ENCODE results near the gene REEP3.

The REEP3 gene

GRCh38 chr10:63506554-63506953, 14.6 kb upstream of the REEP3 start:
- DNase-seq (ENCODE audit: low spot score) = no peak

- peak; percentile 45 for DNase-seq (ENCODE audit: low spot score)
Observed at GRCh38 chr10:63515002-63515763, 6.0 kb upstream of the REEP3 start.

DNA sequence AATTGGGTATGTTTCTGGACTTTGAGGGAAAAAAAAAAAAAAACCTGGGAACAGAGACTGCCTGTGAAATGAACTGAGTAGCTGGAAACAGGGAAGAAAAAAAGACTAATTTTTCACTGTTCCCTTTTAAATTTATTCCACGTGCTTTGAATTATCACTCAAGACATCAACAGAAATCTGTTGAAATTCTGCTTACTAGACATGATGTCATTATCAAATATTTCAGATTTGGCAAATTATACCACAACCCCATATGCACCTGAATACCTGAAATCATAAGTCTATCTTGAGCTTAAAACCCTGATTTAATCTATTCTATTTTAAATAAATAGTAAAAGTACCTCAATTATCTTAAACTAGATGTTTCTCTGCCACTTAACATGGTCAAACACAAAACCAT, 5.0 kb upstream of the REEP3 start:
- DNase-seq (ENCODE audit: low spot score) = no peak

DNA sequence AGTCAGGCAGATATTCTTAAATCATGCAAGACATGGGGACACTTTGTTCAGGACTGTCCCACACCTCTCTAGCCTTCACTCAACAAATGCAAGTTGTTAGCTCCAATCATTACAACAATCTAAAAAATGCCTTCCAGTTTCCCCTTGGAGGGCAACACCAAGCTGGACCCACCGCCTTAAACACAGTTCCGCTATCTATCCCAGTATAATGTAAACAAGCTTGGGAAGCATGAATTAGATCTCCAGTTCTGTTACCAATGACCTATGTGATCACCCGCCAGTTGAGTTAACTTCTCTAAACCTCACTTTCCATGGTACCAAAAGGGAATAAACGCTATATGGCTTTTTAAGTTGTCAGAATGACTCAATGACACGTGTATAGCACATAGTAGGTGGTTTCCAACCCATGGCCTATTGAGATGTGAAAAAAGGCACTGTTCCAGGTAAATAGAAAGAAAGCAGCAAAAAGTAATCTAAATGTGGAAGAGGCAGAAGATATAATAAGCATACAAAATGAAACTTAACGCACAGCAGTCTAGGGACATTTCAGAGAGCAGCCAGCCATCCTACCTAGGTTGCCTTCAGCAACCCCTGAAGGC, 2.4 kb upstream of the REEP3 start:
- no peak for DNase-seq (ENCODE audit: low spot score)

GRCh38 chr10:63521416-63522276, 445 bp downstream of the REEP3 start:
- DNase-seq (ENCODE audit: low spot score) = peak; percentile 84

DNA sequence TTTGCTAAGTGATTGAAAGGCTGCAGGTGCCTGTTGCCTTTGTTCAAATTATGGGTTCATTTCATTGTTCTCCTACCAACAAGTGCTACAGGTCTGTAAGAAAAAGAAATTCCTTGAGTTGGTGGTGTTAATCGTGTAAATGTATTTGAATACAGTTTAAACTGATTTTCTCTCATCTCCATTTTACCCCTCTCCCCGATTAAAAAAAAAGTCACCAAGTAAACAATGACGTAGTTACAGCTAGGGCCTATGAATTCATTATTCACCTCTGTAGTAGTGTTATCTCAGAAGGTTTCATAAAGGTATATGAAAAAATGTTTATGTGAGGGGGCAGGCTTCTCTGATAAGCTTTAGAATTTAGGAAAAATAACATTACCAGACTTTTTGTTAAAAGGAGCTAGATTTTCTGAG, 1.1 kb downstream of the REEP3 start:
- DNase-seq (ENCODE audit: low spot score) = no peak

DNA sequence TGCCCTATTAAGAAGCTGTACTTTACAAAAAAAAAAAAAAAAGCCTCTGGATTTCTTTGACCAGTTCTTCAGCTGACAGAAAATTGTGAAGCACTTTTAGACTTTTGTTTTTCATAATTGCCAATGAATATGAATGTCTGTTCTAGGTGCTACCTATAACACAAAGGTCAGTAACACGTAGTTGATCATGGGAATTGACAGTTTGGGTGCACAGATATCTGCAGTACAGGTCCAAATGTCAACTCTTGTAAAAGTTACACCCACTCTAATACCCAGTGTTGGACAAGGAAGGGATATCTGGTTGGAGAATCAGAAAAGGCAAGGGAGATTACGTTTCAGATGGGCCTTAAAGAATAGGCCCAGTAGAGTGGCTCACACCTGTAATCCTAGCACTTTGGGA, 1.8 kb downstream of the REEP3 start:
- no peak for DNase-seq (ENCODE audit: low spot score)

- no peak for DNase-seq (ENCODE audit: low spot score)
Observed at GRCh38 chr10:63525021-63525420, 3.8 kb downstream of the REEP3 start.

- no peak for DNase-seq (ENCODE audit: low spot score)
Observed at GRCh38 chr10:63527401-63527800, 6.2 kb downstream of the REEP3 start.

GRCh38 chr10:63528084-63528744, 7.0 kb downstream of the REEP3 start:
- DNase-seq (ENCODE audit: low spot score) = no peak

GRCh38 chr10:63530409-63530808, 9.2 kb downstream of the REEP3 start:
- DNase-seq (ENCODE audit: low spot score) = no peak

DNA sequence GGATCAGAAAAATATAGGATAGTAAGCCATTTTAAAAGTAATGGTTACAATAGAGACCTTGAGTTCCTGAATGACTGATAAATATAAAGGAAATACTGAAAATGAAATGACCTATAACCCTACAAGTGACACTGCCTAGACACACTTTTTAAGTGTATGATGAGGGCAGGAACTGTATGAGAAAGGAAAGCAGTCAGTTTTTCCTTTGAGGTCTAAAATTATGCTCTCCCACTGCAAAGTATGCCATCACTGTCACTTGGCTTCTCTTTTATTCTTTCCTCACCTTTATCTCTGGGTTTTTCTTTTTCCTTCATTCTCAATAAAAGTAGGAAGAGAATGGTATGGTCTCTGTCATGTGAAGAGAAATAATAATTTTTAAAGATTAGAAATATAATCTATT, 13.5 kb downstream of the REEP3 start:
- no peak for DNase-seq (ENCODE audit: low spot score)

DNA sequence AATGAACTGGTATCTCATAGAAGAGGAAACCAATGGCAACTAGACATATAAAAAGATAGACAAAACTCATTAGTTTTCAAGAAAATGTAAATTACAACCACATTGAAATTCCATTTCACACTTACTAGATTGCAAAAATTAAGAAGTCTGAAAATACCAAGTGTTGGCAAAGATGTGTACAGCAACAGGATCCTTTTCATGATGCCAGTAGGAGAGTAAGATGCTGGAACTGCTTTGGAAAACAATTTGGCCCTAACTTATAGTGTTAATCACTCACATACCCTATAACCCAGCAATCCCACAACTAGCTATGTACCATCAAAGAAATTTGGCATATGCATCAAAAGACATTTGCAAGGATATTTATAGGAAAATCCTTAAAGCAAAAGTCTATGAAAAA, 15.5 kb downstream of the REEP3 start:
- DNase-seq (ENCODE audit: low spot score) = no peak

- DNase-seq (ENCODE audit: low spot score) = no peak
Observed at GRCh38 chr10:63537536-63537935, 16.3 kb downstream of the REEP3 start.

- DNase-seq (ENCODE audit: low spot score) = no peak
Observed at GRCh38 chr10:63539377-63539776, 18.2 kb downstream of the REEP3 start.

GRCh38 chr10:63539994-63540393, 18.8 kb downstream of the REEP3 start:
- no peak for DNase-seq (ENCODE audit: low spot score)

- DNase-seq (ENCODE audit: low spot score) = no peak
Observed at GRCh38 chr10:63542835-63543575, 21.8 kb downstream of the REEP3 start.

- no peak for DNase-seq (ENCODE audit: low spot score)
Observed at GRCh38 chr10:63543576-63543962, 22.4 kb downstream of the REEP3 start.

GRCh38 chr10:63544418-63544817, 23.2 kb downstream of the REEP3 start:
- DNase-seq (ENCODE audit: low spot score) = no peak

DNA sequence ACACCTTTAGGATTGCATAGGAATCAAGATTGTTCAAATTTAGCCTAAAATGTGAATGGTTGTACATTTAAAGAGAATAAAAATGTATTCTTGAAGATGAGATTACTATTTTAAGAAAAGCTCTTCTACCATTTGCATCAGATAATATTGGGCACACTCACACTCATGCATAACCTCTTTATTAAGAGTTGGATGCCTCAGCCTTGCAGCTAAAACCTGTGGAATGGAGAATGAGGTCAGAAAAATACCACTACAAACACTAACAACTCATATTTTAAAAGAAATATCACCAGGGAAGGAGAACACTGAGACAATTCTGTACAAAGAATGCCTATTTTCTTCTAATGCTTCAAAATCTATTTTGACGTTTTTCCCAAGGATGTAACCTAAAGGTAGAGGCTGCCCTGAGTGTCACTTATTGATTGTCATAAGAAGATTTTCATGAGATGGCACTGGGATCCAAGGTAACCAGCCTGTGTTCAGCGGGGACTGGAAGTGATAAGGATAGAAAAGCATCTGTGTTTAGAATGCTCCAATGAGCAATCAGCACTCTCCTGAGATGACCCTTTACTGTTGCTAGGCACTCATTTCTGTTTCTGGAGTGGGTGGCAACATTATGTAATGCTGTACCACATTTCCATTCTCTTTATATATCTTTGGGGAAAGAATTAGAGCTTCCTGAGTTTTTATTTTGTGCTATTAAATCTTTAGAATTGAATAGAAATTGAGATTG, 26.6 kb downstream of the REEP3 start:
- peak; percentile 50 for DNase-seq (ENCODE audit: low spot score)

DNA sequence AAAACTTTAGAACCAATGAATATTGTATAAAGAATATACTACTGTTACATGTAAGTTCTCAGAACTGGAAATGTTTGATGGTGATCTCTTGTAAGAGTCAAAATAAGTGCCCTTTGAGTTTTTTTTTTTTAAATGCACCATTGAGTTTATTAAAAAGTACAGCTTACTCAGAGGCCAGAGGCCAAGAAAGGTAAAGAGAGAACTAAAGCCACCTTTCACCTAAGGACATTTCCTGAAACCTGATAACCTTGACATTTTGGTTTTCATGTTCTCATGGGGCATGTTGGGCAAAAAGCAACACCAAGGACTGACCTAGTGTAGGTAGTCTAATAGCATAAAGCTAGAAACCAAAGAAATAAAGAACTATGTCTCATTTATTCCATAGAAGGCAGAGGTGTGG, 27.7 kb downstream of the REEP3 start:
- DNase-seq (ENCODE audit: low spot score) = no peak

Data from AG08395 (cell line).